HK-2 (cell line): Measurements from ENCODE around the gene STK11IP.

Experiments used
- DNase-seq: peaks from one replicate; pipeline ENCODE4 v3.0.0-alpha.2; 2018; ENCODE audit not compliant: unreplicated experiment

STK11IP gene

GRCh38 chr2:219597552-219598307 is at the start of gene STK11IP:
TSS of gene STK11IP (plus strand) at chr2:219597857. CDS start at chr2:219598120, 263 bp downstream.
- peak; percentile 97 for DNase-seq

- no peak for DNase-seq
Measured at GRCh38 chr2:219548990-219549389, 48.7 kb upstream of the STK11IP start.

- no peak for DNase-seq
Measured at GRCh38 chr2:219549619-219550018, 48.0 kb upstream of the STK11IP start.

DNA sequence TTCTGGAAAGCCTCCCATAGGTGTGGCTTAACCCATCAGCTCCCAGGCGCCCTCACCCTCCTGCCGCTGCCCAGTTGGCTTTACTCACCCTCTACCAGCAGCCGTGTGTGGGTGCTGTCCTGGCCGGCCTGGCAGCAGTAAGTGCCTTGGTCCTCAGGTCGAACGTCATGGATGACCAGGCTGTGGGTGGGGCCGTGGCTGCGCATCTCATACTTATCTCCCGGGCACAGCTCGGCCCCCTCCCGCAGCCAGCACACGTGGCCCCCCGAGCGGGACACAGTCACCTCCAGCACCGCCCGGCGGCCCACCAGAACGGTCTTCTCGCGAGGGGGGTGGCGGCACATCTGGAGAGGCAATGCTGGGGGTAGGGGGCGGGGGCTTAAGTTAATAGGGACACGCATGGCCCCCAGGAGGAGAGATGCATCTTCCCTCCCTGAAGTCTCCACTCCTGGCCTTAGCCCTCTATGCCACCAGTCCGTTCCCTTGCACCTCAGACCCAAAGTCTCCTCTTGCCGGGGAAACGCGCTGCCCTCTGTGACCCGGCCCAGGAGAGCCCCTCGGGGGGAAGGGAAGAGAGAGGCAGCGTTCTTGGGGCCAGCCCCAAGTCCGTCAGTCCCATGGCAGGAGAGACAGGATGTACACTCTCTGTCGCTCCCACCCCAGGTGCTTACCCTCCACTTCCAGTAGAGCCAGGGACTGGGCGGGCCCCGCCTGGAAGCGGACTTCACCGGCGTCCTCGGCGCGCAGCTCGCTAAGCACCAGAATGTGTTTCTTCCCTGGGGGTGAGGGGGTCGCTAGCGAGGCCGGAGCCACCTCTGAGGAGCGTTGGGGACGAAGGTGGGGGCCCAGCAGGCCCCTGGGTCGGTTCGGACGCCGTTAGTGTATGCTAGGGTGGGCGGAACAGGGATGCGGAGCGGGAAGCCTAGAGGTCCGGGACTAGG is 45.9 kb upstream of the STK11IP start:
- DNase-seq, result peak; percentile 76

- peak; percentile 94 for DNase-seq
Measured at GRCh38 chr2:219552382-219553167, 45.1 kb upstream of the STK11IP start.

DNA sequence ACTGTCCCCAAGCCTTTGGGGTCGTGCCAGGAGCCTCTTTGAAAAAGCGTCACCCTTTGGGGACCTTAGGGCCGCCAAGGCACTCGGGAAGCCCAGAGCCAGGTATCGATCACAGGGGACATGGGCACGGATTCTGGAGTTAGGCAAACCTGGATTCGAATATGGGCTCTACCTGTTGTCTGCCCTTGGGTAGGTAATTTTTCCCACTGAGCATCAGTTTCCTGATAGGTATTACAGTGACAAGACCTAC is 44.6 kb upstream of the STK11IP start:
- no peak for DNase-seq

GRCh38 chr2:219553463-219553963 is 44.1 kb upstream of the STK11IP start:
- no peak for DNase-seq

- DNase-seq, result no peak
Measured at GRCh38 chr2:219554350-219554749, 43.3 kb upstream of the STK11IP start.

GRCh38 chr2:219555956-219556355 is 41.7 kb upstream of the STK11IP start:
- no peak for DNase-seq

GRCh38 chr2:219556413-219556812 is 41.2 kb upstream of the STK11IP start:
- DNase-seq, result no peak

GRCh38 chr2:219557320-219557719 is 40.3 kb upstream of the STK11IP start:
- no peak for DNase-seq

DNA sequence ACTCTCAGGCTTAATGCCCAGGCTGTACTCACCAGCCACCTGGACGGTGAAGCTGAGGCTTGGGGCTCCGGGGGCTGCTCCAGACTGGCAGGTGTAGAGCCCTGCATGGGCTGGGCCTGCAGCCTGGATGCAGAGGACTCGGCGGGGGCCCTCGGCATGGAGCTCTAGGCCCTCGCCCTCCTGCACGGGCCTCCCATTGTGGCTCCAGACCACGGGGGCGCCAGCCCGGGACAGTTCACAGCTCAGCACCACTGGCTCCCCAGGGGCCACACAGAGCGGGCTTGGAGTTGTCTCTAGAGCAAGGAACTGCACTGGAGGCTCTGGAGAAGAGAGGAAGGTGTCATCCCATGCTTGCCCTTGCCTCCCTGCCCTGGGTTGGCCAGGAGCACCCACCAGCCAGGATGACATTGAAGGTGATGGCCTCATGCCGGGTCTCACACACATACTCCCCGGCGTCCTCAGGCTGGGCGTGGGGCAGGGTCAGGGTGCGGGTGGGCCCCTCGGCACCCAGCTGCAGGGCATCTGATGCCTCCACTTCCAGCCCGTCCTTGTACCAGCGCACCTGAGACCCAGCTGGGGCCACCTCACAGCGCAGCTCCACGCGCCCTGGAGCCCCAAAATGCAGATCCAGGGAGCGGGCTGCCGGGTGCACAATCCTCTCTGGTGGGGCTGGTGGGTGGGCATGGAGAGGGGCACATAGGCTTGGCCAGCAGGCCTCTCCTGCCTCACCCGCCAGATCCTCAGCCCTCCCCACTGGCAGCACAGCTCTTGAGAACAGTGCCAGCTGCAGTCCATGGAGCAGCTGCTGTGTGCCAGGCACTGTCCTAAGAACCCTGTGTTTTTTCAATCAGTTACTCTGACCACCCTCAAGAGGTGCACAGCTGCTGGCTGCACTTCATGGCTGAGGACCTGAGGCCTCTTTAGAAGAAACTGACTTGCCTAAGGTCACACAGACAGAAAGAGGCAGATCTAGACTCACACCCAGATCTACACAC is 39.6 kb upstream of the STK11IP start:
- no peak for DNase-seq

DNA sequence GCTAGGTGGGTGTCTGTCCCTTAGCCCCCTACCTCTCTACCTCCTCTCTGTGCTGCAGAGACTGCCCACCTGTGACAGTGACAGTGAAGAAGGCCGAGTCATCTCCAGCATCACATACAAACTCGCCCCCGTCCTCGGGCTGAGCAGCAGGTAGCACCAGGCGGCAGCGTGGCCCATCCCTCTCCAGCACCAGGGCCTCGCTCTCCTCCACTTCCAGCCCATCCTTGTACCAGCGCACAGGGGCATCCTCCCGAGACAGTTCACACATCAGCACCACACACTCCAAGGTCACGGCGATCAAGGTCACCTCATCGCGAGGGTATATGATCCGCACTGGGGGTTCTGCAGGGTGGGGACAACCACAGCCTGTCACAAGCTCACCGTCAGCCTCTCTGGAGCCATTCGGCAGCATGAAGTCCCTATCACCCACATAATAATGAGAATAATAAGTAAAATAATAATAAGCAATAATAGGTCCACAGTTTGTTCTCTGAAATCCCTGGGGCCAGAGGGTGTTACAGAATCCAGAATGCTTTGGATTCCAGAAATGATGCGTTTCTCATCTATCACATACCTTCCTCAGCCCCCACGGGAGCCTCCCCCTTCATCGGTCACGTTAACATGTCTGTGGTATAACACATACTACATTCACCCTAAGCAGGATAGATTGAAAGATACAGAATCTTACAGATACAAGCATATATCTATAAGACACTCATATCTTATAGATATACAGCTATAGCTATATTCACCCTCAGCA is 38.3 kb upstream of the STK11IP start:
- DNase-seq, result no peak

- DNase-seq, result no peak
Measured at GRCh38 chr2:219560037-219560892, 37.4 kb upstream of the STK11IP start.

GRCh38 chr2:219560893-219561178 is 36.8 kb upstream of the STK11IP start:
- DNase-seq, result no peak

DNA sequence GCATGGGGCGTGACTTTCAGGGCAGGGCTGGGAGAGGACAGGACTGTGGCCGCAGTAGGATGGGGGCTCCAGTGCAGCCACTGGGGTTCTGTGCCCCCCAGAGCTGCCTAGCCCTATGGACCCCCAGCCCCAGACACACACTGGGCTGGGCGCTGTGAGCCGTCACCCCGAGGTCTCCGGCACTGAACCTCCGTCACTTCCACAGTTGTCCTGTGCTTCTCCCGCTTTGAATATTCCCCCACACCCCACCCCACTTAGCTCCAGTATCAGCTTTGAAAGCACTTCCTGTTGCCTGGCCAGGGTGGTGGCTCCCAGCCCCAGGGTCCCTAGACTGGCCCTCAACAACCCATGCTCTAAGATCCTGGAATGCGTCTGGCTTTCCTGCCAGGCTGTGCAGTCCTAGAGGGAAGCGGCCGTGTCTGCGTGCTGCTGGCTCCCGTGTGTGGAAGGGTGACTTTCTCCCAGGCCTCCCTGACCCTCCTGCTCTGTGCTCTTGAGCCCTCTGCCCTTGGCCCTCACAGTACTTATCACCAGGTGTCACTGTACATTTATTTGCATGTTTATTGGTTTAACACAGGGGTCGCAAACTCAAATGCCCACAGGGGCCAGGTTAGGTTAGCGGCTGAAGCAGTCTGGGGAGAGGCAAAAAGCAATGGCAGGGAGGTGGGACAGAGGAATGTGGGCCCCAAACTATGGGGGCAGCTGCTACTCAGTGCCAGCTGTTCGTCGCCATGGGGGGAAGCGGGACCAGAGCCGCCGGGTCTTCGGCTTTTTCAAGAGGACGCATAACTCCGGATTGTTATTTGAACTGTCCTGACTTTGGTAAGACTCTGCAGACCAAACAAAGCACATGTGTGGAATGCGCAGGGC is 36.2 kb upstream of the STK11IP start:
- DNase-seq, result no peak

DNA sequence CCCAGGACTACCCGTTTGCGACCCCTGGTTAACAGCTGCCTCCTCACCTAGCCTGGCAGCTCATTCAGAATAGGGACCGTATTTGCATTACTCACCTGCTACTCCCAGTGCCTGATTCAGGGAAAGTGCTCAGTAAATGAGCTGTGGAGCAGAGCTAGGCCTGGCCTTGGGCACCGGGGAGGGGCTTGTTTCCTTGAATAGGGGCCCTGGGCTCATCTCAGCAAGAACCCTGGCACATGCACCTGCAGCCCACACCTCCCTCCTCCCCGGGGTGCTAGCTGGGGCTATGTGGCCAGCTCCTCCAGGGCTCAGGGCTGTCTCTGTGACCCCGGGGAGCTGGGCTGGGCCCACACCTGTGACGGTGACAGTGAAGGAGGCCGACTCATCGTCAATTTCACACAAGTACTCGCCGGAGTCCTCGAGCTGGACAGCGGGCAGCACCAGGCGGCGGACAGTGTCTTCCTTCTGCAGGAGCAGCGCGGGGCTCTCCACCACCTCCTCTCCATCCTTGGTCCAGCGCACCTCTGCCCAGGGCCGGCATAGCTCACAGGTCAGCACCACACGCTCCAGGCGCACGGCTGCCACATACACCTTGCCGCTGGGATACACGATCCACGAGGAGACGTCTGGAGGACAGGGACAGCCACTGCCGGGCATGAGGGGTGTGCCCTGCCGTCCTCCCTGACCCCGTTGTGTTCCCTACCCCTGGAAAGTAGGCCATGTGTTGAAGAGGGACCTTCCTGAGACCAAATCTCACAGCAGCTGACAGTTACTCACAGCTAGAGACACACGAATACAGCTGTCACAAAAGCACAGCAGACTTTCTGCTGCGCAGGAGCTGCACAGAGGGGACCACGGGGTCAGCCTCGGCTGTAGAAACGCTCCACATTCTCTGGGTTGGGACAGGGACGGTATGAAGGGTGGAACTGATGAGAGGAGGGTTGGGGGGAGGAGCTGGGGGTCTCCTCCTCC is 35.3 kb upstream of the STK11IP start:
- DNase-seq, result no peak
